IPS-NIHi7 (cell line): ENCODE results near the gene TGFBR3L.
A peak's percentile ranks its signal among the peaks of the same experiment; 100 is the strongest.
"Not testable (repeated sequence)": the region's sequence is repeated elsewhere in the genome, so short reads cannot be mapped to it uniquely, and the experiment has no call there.

ENCODE experiments used
- DNase-seq: peaks from one replicate; pipeline ENCODE4 v3.0.0; 2012; ENCODE audit warnings: mixed read lengths; ENCODE audit errors: extremely low spot score

The TGFBR3L gene

GRCh38 chr19:7879836-7880235 lies 34.8 kb upstream of the TGFBR3L start:
- DNase-seq, result no peak

- no peak for DNase-seq
These were observed 32.7 kb upstream of the TGFBR3L start for GRCh38 chr19:7881910-7882309.

GRCh38 chr19:7883105-7883504 lies 31.5 kb upstream of the TGFBR3L start:
- DNase-seq, result no peak

GRCh38 chr19:7883796-7884570 lies 30.6 kb upstream of the TGFBR3L start:
- DNase-seq, result no peak

GRCh38 chr19:7885818-7886217 lies 28.8 kb upstream of the TGFBR3L start:
- no peak for DNase-seq

GRCh38 chr19:7887408-7888144 lies 27.1 kb upstream of the TGFBR3L start:
- DNase-seq, result no peak

GRCh38 chr19:7888145-7888825 lies 26.3 kb upstream of the TGFBR3L start, which contains the start of gene LRRC8E:
Gene LRRC8E (plus strand): TSS chr19:7888510. CDS start chr19:7895604, 7,094 bp downstream.
- DNase-seq, result peak; percentile 89

GRCh38 chr19:7888826-7889217 lies 25.8 kb upstream of the TGFBR3L start:
- DNase-seq, result no peak

GRCh38 chr19:7893362-7894101 lies 21.1 kb upstream of the TGFBR3L start:
- DNase-seq, result not testable (repeated sequence)

- no peak for DNase-seq
These were observed 19.9 kb upstream of the TGFBR3L start for GRCh38 chr19:7894612-7895309.

- DNase-seq, result no peak
These were observed 19.1 kb upstream of the TGFBR3L start for GRCh38 chr19:7895565-7895964.

GRCh38 chr19:7897292-7897691 lies 17.3 kb upstream of the TGFBR3L start:
- no peak for DNase-seq

GRCh38 chr19:7898967-7899366 lies 15.7 kb upstream of the TGFBR3L start:
- DNase-seq, result no peak

GRCh38 chr19:7899751-7900378 lies 14.8 kb upstream of the TGFBR3L start:
- DNase-seq, result no peak

GRCh38 chr19:7900401-7900870 lies 14.2 kb upstream of the TGFBR3L start:
- DNase-seq, result no peak

- DNase-seq, result no peak
These were observed 13.7 kb upstream of the TGFBR3L start for GRCh38 chr19:7900931-7901330.

- DNase-seq, result no peak
These were observed 13.3 kb upstream of the TGFBR3L start for GRCh38 chr19:7901337-7901736.

GRCh38 chr19:7902796-7903243 lies 11.8 kb upstream of the TGFBR3L start:
- DNase-seq, result no peak

GRCh38 chr19:7903244-7904073 lies 11.2 kb upstream of the TGFBR3L start, which contains the start of gene MAP2K7:
Gene MAP2K7 (plus strand): TSS chr19:7903877. CDS start chr19:7903945, 68 bp downstream.
- DNase-seq, result peak; percentile 96
